Measurements from ENCODE around the gene DNAJB12.
A peak's percentile ranks its signal among the peaks of the same experiment; 100 is the strongest.
"Not testable (repeated sequence)": the region's sequence is repeated elsewhere in the genome, so short reads cannot be mapped to it uniquely, and the experiment has no call there.

DNAJB12 gene

GRCh38 chr10:72330069-72330426, 24.7 kb downstream of the DNAJB12 start:
- no peak for DNase-seq

- DNase-seq = no peak
Measured at GRCh38 chr10:72329290-72330068, 25.2 kb downstream of the DNAJB12 start.

GRCh38 chr10:72328829-72329204, 25.9 kb downstream of the DNAJB12 start:
- DNase-seq = no peak

GRCh38 chr10:72328045-72328828, 26.5 kb downstream of the DNAJB12 start:
- no peak for DNase-seq

- peak; percentile 60 for DNase-seq
Measured at GRCh38 chr10:72326665-72327603, 27.8 kb downstream of the DNAJB12 start.

GRCh38 chr10:72325243-72326175, 29.2 kb downstream of the DNAJB12 start:
- DNase-seq = not testable (repeated sequence)

- no peak for DNase-seq
Measured at GRCh38 chr10:72323771-72324191, 30.9 kb downstream of the DNAJB12 start.

- no peak for DNase-seq
Measured at GRCh38 chr10:72323108-72323749, 31.5 kb downstream of the DNAJB12 start.

- DNase-seq = peak; percentile 40
Measured at GRCh38 chr10:72322280-72323058, 32.2 kb downstream of the DNAJB12 start.

- no peak for DNase-seq
Measured at GRCh38 chr10:72322030-72322279, 32.8 kb downstream of the DNAJB12 start.

GRCh38 chr10:72321248-72322029, 33.3 kb downstream of the DNAJB12 start:
- DNase-seq = no peak

GRCh38 chr10:72320676-72321247, 34.0 kb downstream of the DNAJB12 start:
- peak; percentile 36 for DNase-seq

GRCh38 chr10:72319416-72320254, 35.1 kb downstream of the DNAJB12 start:
- DNase-seq = peak; percentile 87

GRCh38 chr10:72318418-72319262, 36.1 kb downstream of the DNAJB12 start:
- no peak for DNase-seq

- peak; percentile 56 for DNase-seq
Measured at GRCh38 chr10:72316748-72317435, 37.8 kb downstream of the DNAJB12 start.

GRCh38 chr10:72316386-72316700, 38.4 kb downstream of the DNAJB12 start:
- no peak for DNase-seq

All from central memory CD4-positive, alpha-beta T cell (primary cell).